GM15510 (cell line): Measurements from ENCODE around the gene TOX2.

ENCODE experiments used
- POLR2A ChIP-seq: IDR thresholded peaks from 3 replicates; pipeline ENCODE4 v1.6.1; 2011; ENCODE audit warnings: borderline replicate concordance; ENCODE audit not compliant: insufficient read length; ENCODE audit errors: extremely low read depth

TOX2 gene

GRCh38 chr20:44001667-44002596 lies 87.3 kb downstream of the TOX2 start:
- no peak for TF ChIP-seq POLR2A

GRCh38 chr20:44002861-44003260 lies 88.2 kb downstream of the TOX2 start:
- no peak for TF ChIP-seq POLR2A

GRCh38 chr20:44003609-44004008 lies 89.0 kb downstream of the TOX2 start:
- no peak for TF ChIP-seq POLR2A

GRCh38 chr20:44004306-44004915 lies 89.8 kb downstream of the TOX2 start:
- TF ChIP-seq POLR2A: no peak

- TF ChIP-seq POLR2A: no peak
These were observed 91.0 kb downstream of the TOX2 start for GRCh38 chr20:44005661-44006060.

GRCh38 chr20:44006126-44006525 lies 91.5 kb downstream of the TOX2 start:
- no peak for TF ChIP-seq POLR2A

- TF ChIP-seq POLR2A: no peak
These were observed 91.9 kb downstream of the TOX2 start for GRCh38 chr20:44006578-44006977.

GRCh38 chr20:44008806-44009678 lies 94.4 kb downstream of the TOX2 start:
- TF ChIP-seq POLR2A: no peak

- TF ChIP-seq POLR2A: no peak
These were observed 95.0 kb downstream of the TOX2 start for GRCh38 chr20:44009679-44009992.

GRCh38 chr20:44010162-44010704 lies 95.6 kb downstream of the TOX2 start:
- no peak for TF ChIP-seq POLR2A

- no peak for TF ChIP-seq POLR2A
These were observed 96.7 kb downstream of the TOX2 start for GRCh38 chr20:44011251-44011940.

- TF ChIP-seq POLR2A: no peak
These were observed 98.0 kb downstream of the TOX2 start for GRCh38 chr20:44012466-44013226.
